Activated CD4-positive, alpha-beta T cell treated with anti-CD3 and anti-CD28 coated beads, Interleukin-2, amount 50 U/mL, for 24 hours (primary cell): ENCODE measurements around the gene CTSD.

ENCODE experiments used
- DNase-seq, 2 donors: peaks; one replicate each; pipeline ENCODE4 v3.0.0-alpha.2; 2020; ENCODE audit warnings: low read depth in 1 of 2, low spot score in 1 of 2

The CTSD gene

DNA sequence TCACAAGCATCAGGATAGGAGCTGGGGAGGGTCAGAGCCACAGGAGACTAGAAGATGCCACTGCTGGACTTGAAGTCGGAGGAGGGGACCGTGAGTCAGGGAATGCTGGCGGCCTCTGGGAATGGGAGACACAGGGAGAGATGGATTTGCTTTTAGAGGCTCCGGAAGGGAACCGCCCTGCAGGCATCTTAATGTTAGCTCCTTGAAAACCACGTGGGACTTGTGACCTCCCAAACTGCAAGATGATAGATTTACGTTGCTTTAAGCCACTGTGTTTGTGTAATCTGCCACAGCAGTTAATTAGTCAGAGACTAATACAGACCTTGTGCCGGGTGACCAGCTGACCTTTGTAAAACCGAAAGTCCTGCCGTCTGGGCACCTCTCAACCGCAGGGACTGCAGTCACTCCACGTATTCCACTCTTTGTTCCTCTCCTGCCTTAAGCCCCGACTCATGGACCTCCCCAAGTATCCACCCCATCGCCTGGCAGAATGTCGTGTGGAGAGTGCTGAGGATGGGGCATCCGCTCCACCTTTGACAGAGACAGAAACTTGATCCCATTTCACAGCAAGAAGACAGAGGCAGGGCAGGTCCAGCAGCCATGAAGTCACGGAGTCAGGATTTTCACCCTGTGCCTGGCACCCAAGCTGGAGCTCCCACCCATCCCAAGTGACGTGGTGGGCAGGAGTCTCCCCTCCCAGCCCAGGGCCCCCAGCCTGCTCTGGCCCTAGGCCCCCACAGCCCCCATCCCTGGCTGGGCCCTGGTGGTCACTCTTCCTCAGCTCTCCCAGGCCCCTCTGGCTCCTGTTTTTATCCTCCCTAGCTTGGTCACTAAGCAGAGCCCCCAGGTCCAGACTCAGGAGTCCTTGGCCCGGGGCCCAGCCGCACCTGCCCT is 19.4 kb upstream of the CTSD start:
- no peak for DNase-seq

DNA sequence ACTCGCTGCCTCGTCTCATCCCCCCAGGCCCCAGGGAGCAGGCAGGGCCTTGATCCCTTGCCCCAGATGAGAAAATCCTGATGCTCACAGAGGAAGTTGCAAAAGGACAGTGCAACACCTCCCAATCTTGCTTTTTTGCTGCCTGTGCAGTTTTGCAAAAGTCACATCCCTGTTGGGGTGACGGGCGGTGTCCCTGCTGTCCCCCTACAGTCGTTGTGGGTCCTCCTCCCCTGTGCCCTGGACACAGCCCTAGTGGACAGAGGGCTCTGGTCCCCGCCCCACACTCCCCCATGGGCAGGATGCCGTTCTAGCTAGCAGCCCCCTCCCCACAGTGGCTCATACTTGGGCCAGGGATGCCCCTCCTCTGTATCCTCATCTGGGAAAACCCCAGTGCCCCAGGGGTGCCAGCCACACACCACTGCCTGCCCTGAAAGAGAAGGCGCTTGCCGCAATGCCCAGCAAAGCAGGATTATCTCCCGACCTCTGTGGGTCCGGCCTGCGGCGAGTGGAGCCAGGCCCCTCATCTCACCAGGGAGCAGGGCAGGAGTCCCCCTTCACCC is 18.4 kb upstream of the CTSD start:
- no peak for DNase-seq

DNA sequence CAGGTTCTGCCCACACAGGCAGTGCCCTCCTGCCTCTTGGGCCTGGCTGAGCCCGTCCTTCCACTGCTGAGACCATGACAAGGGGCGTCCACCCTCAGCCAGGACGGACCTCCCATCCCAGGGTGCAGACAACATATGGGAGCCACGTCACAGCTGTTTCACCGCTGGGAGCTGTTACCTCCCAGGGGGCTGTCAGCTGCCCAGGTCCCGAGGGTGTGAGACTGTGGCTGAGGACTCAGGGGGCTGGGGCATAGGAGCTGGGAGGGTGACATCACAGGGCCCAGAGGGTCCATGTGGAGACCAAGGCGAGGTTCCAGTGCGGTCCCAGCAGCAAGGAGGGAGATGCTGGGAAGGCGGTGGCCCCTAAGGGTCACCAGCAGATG is 17.9 kb upstream of the CTSD start:
- no peak for DNase-seq

DNA sequence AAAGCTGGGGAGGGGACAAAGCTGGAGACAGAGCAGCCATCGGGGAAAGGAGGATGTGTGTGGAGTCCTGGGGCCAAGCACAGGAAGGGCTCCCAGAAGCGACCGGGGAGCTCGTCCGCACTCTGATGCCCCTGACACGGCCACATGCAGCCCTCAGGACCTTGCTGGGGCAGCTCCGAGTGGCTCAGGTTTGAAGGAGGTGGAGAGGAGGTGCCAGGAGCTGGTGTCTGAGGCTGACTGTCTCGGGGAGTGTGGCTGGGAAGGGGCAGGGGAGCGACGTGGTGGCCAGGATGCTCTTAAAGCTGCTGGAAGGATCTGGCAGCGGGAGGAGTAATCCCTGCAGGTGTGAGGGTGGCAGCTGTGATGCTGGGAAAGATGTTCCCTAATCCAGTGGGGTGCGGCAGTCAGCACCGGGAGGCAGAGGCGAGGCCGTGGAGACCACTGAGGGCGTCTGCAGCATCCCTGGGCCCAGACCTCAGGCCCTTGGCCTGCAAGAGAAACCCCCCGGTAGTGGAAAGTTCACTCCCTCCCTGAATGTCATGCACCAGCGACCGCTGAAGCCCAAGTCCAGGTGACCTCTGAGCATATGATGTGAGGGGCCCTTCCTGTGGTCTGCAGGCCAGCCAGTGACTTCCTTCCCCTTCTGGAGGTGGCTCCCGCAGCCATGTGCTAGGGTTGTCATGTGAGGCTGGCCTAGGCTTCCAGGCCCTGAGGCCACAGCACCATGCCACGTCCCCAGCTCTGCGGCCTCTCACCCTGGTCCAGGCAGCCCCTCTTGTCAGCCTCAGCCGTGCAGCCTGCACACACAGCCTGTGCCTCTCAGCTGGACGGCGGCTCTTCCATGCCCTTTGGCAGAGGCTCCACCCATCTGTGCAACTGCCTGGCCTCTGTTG is 17.2 kb upstream of the CTSD start:
- DNase-seq = no peak

DNA sequence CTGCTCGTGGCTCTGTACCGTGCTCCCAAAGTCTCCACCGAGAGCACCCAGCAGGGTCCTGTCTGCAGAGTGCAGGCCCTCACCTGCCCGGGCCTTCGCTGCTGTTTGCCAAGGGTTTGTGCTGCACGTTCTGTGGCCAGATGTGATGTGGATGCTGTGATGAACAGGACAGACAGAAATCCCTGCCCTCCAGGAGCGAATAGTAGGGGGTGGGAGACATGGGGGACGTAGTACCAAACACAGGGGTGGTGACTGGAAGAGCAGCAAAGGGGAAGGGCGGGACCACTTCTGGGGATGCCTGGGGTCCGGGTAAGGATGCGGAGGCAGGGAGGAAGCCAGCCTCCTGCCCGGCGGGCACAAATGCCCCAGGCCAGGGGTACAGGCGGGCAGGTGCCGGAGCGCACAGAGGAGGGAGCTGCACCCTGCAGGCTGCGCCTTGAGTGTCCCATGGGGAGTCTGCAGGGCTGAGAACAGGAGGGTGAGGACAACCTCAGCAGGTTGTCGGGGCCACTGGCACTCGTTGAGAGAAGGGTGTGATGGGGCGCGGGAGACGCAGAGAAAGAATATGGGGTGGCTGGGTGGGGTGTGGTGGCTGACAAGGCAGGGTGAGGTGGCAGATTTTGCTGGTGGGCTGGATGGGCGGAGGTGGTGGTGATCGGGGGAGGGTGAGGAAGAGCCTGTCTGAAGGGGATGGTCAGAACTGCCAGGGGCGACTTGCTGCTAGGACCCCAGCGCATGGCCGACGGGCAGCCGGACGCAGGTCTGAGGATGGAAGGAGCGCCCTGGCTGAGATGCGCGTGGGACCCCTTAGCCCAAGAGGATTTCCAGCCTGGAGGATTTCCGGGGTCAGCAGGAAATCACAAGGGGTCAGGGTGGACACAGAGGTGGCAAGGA is 16.3 kb upstream of the CTSD start:
- DNase-seq = no peak

DNA sequence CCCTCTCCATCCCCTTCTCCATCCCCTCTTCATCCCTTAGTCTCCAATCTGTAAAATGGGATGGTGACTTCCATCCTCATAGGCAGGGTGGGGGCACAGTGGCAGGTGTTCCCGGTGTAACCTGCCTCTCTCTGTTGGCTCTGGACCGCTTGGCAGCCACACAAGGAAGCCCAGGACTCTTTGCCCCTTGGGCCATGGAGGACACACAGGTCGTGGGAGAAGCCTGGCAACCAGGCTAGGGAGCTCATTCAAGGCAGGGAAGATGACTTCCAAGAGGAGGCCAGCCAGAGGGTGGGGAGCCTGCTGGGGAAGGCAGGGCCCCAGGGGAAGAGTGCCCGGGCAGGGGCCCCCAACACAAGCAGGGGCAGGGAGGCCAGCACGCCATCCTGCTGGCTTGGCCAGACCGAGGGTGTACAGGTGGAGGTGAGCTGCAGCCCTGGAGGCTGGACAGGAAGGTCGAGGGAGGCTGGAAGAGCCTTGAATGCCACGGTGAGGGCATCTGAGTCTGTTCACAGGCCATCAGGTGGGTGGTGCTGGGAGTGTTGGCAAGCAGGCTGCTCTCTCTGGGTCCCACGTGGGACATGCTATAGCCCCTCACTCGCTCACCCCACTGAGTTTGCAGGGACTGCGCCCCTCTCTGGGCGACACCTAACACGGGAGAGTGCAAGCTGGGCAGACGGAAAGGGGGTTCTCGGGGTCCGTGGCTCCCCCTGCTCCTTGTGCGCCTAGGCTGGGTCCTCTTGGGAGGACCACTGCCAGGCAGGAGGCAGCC is 15.5 kb upstream of the CTSD start:
- no peak for DNase-seq

DNA sequence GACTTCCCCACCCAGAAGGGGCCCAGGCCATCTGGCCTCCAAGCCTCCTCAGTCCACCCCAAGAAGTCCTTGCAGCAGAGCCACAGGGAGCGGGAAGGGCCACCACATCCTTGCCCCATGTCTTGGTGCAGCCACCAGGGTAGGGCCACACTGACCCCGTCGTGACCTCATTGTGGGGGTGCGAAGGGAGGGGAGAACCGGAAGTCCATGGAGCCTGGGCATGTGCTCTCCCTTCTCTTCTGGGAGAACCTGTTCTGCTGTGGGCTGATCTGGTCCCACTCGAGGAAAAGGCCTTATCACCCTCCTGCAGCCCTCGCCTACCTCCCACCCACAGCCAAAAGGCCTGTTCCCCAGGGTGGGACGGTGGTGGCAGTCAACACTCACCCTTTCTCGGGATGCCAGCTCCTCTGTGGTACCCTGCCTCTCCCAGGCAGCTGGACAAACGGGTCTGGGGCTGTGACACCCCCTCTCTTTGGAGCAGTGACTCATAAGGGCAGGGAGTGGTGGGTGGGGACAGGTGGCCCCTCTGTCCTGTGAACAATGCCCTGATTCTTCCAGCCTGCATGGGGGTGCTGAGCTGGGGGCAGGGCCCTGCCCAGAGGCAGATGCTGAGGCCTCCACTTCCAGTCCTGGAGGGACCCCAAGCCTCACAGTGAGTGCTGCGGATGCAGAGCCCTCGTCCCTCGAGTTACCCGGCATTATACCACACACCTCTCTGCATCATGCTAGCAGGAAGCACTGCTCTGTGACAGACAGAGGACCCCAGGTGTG is 14.6 kb upstream of the CTSD start:
- no peak for DNase-seq

DNA sequence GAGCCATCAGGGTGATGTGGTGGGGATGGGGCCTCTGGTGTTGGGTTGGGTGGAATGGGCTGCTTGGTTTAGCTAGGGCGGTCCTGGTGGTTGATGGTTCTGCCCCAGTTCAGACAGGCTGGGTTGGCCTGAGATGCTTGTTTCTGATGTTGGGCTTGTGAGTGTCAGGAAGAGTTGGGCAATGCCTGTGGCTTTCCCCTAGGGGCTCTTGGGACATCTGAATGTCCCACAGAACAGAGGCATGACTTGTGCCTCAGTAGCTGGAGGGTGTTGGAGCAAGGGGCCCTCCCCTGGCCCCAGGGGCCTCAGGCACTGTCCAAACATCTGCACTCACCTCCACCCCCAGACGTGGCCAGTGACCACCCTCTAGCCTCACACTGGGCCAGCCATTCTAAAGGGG is 14.0 kb upstream of the CTSD start:
- no peak for DNase-seq

DNA sequence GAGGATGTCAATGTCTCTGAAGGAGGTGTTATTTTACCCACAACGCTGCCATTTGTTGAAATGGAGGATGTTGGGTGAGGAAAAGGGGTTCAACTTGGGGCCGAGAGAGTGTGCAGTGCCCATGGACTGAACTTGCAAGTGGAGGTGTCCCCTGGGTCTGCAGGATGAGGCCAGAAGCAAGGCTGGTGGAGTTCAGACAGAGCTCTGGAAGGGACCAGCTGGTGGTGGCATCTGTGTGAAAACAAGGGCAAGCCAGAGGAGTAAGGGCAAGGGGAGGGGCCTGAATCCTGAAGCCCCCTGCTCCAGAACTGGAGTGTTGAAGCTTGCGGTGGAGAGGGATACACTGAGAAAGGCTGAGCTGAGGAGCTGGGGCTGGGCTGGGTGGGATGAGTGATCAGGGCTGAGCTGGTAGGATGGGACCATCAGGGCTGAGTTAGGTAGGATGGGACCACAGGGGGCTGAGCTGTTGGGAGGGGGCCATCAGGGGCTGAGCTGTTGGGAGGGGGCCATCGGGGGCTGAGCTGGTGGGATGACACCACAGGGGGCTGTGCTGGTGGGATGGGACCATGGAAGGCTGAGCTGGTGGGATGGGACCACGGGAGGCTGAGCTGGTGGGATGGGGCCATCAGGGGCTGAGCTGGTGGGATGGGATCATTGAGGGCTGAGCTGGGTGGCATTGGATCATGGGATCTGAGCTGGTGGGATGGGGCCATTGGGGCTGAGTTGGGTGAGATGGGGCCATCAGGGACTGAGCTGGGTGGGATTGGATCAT is 13.4 kb upstream of the CTSD start:
- no peak for DNase-seq

DNA sequence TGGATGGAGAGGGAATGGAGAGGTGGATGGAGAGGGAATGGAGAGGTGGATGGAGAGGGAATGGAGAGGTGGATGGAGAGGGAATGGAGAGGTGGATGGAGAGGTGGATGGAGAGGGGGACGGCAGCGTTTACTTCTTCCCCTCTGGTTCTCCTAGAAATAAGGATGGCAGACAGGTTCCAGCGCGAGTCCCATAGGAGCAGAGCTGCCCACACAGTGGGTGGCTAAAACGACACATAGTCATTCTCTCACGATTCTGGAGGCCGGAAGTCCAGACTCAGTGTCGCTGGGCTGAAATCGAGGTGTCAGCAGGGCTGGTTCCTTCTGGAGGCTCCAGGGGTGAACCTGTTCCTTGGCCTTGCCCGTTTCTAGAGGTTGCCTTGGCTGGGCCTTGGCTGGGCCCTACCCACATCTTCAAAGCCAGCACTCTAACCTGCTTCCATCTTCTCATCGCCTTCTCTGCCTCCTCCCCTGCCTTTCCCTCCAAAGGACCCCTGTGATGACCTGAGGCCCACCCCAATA is 12.7 kb upstream of the CTSD start:
- DNase-seq = no peak

DNA sequence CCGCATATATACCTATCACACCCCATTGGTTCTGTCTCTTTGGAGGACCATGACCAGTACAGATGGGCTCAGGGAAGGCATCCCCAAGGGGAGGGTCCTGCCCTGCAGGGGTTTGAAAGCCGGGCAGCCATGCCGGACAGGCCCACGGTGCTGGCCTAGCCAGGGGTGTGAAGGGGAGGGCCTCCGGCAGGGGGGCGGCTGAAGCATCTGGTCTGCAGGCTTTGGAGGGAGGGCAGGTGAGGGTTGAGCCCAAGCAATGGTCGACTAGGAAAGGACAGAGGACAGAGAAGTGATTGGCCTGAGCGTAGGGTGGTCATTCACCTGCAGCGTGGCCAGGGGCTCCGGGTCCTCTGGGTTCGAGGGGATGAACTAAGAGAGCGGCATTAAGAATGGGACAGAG is 11.2 kb upstream of the CTSD start:
- DNase-seq = no peak

DNA sequence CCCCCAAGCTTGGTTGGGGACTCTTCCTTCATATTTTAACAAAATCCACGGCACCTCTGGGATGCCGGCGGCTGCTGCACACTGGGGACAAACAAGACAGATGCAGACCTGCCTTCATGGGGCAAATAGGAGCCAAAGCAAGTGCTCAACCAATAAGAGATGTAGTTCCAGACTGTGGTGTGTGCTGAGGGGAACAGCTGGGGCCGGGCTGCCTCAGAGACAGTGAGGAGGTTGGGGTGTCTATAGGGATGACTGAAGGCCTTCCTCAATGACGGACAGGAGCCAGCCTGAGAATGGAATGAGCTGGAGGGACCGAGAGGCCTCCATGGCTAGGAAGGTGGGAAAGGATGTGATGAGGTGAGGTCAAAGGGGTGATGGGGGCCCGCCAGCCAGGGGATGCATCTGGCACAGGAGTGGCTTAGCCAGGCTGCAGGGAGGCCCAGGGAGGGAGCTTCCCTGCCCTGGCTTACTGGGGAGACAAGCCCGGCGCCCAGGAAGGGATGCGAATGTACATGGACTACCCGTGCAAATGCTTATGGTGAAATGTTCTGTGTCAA is 10.3 kb upstream of the CTSD start:
- DNase-seq = no peak

DNA sequence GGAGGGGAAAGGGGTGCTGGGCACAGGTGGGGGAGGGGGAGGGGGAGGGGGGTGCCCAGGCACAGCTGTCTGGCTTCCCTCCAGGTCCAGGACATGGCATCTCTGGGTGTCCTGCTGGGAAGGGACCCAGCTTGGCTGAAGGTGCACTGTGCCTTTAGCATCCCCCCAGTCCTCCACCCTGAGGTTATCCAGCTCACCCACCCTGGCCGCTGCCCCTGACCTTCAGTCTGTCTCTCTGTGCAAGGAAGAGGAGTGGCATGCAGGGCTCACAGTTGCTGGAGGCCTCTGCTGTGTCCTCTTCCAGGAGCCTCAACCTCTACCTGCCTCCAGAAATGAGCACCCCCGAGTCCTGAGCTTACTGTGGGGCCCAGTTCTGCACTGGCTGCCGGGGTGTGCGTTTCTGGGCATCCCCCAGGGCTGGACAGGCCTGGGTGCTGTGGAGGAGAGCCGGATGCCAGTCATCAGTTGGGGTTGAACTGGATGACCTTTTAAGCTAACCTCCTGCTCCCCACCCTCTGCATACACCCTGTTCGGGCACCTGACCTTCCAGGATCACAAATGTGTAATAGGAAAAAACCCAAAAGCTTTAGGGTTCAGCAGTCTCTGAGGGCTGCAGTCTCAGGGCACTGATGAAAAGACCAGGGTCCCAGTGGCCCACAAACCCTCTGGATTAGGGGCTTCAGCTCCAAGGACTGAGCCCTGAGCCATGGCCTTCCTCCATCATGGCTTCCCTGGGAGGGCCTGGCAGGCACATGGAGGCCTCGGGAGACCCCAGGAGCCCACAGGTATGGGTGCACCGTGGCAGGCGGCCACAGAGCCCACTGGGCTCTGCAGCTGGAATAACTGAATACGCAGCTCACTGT is 9.6 kb upstream of the CTSD start:
- DNase-seq = no peak

DNA sequence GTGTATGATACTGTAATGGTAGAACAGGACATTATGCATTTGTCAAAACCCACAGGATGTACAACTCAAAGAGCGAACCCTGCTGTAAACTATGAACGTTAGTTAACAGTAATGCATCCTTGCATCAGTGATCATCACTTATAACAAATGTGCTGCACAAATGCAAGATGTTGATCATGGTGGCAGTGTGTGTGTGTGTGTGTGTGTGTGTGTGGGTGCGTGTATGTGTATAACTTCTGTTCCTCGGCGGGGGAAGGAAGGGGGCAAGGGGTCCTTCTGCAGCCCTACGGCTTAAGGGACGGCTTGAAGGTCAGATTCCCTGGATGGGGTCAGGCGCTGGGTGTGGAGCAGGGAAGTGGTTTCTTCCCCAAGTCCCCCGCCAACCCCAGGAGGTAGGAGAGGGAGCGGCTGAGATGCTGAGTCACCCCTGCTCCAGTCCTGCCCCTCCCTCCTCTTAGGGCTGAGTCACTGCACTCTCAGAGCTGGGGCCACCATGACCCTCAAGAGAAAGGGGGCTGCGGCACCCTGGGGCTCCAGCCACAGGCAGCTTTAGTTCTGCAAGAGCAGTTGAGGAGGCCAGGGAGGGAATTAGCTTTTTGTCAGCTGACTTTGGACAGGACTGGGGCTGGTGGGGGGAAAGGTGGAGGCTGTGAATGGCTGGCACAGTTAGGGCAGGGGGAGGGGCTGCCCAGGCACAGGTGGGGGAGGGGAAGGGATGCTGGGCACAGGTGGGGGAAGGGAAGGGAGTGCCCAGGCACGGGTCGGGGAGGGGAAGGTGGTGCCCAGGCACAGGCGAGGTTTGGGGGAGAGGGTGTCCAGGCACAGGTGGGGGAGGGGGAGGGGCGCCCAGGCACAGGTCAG is 8.8 kb upstream of the CTSD start:
- peak; percentile 34 to 35 for DNase-seq

DNA sequence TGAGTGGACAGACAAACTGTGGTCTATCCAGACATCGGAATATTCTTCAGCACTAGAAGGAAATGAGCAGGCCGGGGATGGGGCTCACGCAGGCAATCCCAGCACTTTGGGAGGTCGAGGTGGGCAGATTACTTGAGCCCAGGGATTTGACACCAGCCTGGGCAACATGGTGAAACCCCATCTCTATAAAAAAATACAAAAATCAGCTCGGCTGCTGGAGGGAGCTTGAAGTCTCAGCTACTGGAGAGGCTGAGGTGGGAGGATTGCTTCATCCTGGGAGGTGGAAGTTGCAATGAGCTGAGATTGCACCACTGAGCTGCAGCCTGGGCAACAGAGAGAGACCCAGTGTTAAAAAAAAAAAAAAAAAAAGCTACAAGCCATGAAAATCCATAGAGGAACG is 8.0 kb upstream of the CTSD start:
- no peak for DNase-seq

DNA sequence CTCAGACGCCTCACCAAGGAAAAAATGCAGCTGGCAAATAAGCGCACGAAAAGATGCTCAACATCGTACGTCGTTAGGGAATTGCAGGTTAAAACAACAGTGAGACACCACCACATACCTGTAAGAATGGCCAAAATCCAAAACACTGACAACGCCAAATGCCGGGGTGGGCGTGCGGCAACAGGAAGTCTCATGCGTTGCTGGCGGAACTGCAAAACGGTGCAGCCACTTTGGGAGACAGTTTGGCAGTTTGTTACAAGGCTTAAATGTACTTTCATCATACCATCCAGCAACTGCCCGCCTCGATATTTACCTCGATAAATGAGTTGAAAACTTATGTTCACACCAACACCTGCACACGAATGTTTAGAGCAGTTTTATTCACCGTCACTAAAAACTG is 7.5 kb upstream of the CTSD start:
- DNase-seq = no peak
